ENCODE measurements around the gene WWOX.

GRCh38 chr16:78759596-78759995, 660.1 kb downstream of the WWOX start:
- TF ChIP-seq CTCF (IDR thresholded peaks at IDR 0.05) (no peak), POLR2A (IDR thresholded peaks at IDR 0.05) (no peak)
